NCI-H128 (cell line): Measurements from ENCODE around the gene KLF13.
"Not testable (repeated sequence)": the region's sequence is repeated elsewhere in the genome, so short reads cannot be mapped to it uniquely, and the experiment has no call there.

ENCODE experiments used
- DNase-seq: peaks from one replicate; lab custom pipeline; 2025; ENCODE audit not compliant: unreplicated experiment; lab: John Stamatoyannopoulos, UW

Gene KLF13

DNA sequence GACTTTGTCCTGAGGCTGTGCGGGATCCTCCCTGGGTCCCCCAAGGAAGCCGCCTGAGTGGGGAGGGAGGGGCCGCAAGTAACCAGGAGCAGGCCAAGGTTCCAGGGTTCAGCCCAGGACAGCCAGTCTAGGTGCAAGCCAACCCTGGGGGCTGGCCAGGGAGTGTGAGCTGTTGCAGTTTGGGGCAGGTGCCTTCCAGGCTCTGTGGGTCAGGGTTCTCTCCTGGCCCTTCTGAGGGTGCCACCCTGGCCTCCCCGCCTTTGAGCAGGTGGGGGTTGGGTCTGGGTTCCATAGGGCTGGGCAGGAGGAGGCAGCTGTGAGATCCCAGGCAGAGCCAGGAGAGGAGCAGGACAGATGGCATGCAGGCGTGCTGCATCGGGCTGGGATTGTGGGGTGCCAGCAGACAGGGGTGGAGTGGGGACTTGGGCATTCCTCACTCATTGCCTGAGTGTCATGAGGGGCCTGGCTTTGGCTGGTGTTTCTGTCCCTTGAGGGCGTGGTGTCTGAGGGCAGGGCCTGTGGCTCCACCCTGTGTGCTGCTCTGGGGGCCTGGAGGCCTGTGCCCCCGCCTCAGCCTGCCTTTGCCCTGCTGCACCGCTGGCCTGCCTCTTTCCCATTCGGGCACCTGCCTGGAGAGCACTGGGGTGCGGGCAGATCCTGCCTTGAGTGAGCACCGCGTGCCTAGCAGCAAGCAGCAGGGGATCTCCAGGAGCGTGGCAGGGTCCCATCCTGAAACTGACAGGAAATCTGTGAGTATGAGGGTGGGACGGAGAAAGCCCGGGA lies 18.4 kb downstream of the KLF13 start:
- DNase-seq = no peak

DNA sequence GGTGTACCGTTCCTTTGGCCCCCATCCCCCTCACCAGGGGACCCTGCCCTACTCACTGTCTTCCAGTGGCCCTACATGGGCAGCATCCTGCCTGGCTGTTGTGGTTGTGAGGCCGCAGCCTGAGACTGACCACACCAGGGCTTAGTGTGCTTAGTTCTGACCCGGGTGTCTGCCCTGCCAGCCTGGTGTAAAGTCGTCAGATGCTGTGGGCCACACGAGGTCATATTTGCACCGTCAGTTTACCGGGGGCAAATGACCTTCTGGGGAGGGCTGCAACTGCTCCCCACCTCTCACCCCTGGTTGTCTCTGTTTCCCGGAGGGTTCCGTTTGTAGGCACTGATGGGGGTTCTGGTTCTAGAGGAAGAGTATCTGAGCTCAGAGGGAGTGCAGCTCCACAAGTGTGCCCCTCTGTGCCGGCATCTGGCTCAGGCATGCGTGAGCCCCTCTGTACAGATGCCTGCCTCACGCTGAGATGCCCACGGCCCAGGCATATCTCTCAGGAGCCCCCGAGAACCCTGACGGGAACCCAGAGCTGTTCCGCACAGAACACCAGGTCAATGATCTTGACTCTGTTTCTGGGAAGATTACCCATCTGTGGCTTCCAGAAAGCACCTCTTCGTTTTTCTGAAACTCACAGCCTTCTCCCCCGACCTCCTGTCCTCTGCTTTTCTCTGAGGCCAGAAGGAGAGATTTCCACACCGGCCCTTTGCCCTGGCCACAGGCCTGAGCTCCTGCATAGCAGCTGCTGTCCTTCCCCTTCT lies 19.2 kb downstream of the KLF13 start:
- no peak for DNase-seq

DNA sequence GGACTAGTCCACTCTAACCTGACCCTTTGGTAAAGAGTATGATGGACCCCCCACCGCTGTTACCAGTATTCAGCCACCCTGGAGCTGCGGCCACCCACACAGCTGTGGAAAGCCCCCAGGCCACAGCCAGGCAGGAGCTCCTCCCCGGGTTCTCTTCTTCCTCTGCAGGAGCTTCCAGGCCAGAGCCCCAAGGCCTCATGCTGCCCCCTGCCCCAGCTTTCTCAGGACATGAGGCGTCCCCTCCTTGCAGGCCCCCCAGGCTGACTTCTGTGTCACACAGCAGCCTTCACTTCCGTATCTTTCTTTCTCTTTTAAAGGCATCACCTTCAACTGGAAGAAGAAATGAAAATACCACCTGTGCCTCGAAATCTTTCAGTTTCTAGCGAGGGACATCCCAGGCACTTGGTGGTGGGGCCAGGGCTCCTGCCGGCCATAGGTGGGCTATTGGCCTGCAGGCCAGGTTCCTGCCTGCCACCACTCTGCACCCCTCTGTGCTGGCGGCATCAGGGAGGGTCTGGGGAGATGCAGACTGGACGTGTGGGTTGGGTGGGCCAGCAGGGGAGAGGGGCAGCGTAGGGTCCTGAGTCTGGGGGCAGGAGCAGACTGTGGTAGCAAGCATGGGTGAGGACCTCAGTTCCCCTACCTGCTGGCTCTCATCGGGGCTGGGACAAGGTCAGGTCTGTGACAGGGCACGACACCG lies 19.9 kb downstream of the KLF13 start:
- no peak for DNase-seq

DNA sequence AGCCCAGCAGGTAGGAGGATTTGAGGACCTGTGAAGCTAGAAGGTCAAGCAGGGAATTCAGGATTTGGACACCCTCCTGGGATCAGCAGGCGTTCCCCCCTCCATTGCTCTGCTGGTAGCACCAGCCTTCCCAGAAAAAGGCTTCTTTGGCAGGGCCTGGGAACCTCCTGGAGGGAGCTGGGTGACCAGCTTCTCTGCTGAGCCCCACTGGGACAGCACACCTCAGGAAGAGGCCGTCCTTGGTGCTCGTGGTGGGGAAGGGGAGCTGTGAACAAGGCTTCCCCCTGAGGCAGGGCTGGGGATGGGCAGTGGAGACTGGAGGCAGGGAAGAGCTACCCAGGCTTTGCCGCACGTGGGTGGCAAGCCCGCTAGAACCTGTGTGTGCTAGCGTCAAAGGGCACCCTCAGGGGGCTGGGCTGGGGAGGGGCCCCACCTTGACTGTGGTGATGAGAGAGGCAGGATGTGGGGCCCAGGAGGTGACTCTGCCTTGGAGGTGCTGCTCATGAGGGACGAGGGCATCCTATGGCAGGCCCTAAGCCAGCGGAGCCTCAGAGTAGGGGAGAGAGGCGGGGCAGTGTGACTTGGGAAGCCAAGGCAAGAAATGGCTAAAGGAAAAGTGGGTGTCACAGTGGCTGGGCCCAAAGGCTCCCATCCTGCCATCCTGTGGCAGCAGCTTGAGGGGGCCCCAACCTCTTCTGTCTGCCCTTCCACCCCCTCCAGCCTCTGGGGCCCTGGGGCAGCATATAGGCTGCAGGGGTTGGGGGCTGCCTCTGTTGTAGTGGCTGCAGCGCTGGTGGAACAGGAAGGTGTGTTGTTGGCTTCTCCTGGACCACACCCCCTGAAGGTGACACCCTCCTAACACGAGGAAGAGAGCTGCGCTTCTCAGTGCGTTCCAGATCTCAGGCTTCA lies 20.7 kb downstream of the KLF13 start:
- no peak for DNase-seq

DNA sequence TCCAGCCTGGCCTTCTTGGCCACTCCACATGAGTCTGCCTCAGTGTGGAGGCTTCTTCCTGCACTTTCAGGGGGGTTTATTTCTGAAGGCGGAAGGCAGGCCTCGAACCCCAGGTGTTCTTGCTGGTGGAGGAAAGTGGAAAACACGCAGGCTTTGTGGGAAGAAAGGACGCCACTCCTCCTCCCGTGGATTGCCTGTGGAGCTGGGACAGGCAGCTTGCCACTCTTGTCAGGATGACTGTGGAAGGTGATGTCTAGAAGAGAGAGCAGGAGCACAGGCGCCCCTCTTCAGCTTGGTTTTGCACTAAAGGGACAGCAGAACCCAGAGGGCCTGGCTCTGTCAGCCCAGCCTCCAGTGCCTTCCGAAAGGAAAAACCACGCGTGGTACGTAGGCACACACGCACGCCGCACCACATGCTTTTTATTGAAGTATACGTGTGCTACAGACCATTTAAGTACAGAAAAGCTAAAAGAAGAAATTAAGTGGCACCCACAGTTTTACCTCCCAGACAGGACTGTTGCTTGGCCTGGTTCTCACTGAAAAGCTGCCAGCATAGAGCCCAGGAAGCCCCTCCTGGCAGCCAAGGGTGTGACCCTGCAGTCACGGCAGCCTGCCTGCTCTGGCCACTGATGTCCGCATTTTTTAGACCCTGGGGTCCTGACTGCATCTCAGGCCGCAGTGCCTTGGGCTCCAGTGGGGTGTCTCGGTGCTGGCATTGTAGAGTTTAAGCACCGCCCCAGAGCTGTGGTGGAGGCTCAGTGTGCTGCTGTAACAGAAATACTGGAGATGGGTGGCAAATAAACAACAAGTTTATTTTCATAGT lies 21.6 kb downstream of the KLF13 start:
- DNase-seq = no peak

DNA sequence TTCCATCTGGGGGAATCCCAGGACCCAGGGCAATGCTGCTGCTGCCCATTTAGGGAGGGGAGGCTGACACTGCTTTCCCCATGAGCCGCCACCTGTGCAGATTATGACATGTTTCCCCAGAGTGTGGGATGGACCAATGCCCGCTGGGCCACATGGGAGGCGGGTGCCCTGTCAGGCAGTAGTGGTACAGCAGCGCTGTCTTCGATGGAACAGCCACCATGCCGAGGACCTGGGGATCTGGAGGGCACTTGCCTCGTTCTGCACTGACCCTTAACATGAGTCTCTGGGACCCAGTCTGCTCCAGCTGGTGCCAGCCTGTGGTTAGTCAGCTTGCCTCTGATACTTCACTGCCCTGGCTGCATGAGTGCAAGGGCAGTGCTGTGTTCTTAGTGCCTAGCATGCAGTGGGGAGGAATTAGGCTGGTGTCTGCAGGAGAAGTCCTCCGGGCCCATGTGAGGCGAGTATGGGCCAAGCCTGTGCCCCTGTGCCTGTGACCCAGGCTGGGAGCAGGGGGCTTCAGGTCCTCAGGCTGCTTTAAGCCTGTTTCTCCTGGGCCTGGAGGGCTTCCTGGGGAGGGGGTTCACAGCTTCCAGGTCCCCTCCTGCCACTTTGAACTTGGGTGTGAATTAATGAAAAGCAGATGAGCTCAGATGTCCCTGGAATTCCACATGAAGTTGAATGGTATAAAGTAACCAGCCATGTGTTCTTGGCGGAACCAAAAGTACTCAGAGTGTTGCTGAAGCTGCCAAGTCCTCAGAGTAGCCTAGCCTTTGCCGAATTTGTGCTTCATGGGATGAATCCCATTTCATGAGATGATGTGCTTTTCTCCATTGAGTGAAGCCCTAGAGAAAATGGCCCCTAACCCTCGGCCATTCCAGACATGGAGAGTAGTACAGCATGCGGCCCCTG lies 22.9 kb downstream of the KLF13 start:
- no peak for DNase-seq

DNA sequence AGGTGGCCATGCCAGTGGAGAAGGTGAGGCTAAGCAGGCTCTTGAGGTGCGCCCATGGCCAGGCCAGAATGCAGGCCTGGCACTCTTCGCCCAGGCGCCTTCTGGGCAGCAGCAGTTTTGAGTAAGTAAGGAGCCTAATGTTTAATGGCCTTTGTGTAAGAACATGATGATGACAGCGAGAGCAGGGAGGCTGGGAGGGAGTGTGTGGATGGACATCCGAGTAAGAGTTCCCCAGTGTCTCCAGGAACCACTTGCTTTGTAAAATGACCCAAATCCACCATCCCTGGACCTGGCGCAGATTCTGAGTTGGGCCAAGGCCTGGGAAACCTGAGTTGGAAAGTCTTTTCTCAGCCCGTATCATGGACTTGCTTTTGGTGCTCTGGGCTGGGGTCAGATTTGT lies 24.1 kb downstream of the KLF13 start:
- no peak for DNase-seq

DNA sequence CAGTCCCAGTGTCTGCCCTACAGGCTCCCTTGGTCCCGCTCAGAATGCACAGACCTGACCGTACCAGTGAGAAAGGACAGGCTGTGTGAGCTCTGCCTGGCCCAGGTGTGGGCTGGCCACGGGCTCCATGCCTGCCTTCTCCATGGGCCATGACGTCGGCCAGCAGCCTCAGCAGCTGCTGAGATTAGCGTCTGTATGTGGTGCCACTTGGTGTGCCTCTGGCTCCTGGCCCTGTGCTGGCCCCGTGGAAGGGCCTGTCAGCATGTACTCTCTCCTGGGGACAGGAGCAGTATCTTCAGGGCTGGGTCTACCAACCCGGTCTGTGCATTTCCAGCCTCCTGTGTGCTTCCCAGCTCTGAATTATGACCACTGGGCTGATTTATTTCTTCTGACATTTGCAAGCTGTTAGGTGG lies 25.7 kb downstream of the KLF13 start:
- DNase-seq = no peak

DNA sequence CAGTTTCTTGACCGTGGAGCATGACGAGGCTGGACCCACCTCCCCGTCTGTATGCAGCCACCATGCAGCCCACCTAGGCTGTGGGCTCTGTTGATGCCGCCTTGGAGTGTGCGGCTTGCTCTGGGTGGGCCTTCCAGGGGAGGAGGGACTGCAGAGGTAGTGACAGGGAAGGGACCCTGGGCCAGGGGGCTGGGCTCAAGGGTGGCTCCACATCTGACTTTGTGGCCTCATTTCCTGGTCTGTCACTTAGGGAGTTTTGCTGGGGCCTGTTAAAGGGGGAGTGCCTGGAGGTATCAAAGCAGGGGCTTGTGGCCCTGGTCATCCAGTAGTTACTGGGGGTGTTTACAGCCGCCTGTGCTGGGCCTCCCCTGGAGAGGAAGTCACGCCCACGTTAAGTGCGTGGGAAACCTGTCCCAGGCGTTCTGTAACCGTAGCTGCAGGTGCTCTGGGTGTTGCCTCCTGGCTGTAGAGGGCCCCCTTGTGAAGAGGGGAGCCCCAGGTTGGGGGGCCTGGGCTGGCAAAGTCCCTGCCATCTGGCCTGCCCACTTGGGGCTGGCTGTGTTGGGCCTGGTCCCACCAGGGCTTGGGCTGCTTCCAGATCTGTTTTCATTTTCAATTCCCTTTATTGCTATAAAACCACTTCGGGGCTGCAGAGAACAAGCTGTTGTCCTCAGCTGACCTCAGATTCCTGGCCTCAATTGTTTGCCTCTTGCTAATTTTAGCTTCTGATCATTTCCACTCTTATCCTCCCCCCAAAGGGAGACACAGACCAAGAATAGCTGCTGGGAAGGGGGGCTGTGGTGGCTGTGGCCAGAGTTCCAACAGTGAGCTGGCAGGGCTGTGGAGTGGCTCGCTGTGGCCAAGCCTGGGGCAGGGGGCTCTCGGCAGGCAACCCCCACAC lies 26.5 kb downstream of the KLF13 start:
- DNase-seq = no peak

DNA sequence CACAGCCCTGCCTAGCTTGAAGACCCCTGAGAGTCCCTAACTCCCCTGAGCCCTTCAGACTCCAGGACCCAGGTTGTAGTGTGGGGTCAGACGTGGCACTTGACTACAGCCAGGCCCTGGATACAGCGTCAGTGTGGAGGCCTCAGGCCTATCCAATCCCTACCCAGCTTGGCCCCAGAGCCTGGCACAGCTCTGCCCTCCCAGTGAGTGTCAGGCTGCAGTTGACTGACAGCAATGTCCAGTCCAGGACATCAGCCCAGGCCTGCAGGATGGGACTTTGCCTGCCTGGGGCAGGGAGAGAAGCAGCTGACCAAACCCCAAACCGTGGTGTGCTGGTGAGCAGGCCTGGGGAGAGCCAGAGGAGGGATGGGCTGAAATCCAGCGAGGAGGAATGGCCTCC lies 27.3 kb downstream of the KLF13 start:
- DNase-seq = no peak

DNA sequence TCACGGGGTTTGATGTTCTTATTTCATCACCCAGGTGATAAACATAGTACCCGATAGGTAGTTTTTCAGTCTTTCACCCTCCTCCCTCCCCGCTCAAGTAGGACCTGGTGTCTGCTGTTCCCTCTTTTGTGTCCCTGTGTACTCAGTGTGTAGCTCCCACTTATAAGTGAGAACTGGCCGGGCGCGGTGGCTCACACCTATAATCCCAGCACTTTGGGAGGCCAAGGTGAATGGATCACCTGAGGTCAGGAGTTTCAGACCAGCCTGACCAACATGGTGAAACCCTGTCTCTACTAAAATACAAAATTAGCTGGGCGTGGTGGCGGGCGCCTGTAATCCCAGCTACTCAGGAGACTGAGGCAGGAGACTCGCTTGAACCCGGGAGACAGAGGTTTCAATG lies 29.5 kb downstream of the KLF13 start:
- DNase-seq = not testable (repeated sequence)

DNA sequence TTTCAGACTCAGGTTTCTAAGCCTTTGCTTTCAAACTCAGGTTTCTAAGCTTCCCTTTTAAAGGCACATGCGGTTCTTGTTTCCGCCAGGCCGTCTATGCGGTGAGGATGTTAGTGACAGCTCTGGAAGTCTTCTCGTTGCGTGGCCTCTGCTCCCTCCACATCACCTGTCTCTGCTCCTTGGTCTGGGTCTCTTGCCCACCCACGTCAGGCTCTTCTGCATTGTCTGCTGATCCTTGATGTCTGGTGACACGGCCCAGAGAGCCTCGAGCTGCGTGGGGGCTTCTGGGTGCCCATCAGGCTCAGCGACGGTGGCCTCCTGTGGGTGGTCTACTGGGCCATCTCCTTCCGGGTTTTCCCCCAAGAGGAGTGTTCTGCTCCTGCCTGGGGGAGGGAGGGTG lies 30.5 kb downstream of the KLF13 start:
- DNase-seq = no peak

DNA sequence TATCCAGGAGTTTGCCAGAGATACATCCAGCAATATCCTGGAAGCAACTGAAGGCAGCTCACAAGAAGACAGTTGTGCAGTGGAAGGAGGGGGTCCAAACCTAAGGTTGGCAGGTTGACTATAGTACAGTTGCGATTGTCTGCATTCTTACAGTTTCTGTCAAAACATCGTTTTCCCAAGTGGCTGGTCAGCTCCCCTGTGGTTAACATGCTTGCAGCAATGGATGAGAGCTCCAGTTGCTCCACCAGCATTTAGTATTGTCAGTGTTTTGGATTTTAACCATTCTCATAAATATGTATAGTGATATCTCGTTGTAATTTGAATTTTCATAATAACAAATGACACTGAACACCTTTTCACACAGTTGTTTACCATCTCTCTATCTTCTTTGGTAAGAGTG lies 31.5 kb downstream of the KLF13 start:
- DNase-seq = no peak

DNA sequence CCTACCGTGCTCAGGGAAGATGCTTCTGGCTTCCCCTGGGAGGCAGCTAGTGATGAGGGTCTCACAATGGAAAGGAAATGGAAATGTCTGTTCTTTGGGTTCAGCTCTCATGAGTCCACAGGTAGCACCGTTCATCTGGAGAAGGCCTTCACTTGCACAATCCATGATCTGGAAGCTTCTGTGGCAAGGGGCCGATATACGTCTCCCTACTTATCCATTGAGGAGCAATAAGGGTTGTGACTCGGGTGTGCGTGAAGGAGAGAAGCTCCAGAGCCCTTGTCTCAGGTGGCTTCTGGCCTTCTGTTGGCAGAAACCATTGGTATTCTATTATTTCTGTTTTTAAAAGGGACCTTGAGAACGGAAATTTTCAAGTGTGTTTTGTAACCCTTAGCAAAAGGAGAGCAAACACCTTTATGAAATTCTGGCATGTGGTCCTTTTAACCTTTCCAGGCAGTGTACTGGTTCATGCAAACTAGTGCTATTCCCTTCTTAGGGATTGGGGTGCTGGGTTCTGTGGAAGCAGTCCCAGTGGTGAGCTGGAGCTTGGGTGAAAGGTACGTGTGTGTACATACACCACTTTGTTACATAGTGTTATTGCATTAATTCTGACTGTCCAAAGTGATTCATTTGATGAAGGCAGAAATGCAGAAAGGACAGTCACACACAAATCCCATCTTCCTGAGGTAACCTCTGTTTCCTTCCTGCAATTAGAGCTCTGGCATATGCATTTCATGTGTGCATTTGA lies 32.5 kb downstream of the KLF13 start:
- no peak for DNase-seq

DNA sequence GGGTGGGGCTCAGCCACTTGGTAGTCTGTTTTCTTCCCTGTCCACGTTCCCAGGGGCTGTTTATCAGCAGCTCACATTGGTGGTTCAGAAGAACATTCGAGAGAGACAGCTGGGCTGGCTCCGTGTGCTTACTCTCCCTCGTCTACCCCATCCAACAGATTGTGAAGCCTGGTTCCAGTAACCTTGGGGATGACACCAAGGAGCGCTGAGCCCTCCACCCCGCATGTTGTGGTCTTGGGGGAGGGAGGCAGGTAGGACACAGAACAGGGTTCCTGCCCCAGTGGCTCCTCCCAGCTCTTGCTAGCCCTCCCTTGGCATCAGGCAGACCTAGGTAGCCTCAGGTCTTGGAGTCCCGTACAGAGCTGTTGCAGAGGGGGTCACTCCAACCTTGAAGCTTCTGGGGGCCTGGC lies 33.1 kb downstream of the KLF13 start:
- DNase-seq = no peak

DNA sequence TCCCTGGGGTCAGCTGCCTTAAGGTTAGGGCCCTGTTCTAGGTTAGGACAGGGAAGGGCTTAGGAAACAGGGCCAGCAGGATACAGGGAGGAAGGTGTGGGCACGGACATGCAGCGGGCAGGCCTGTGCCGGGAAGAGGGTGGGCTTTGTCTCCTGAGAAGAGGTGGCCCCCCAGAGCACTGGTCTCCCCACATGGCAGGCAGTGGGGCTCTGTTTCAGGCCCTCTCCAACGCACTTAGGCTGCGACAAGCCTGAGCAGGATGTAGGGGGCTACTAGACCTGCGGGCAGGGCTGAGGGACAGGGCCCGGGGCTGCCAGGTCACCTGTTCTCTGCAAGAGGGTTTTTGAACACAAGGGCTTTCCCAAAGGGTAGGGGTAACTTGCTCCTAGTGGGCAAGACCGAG lies 33.5 kb downstream of the KLF13 start:
- DNase-seq = no peak
